GM18519 (cell line): ENCODE data around the gene BRMS1L.
"Not testable (repeated sequence)": the region's sequence is repeated elsewhere in the genome, so short reads cannot be mapped to it uniquely, and the experiment has no call there.

Experiments
- ATAC-seq: cut with Tn5 transposase; IDR thresholded peaks from one replicate; pipeline ENCODE4 v1.9.1; 2021; ENCODE audit warnings: mild to moderate bottlenecking, moderate library complexity; ENCODE audit not compliant: unreplicated experiment, low FRiP score

BRMS1L gene

GRCh38 chr14:35826218-35826951 is at the start of gene BRMS1L:
TSS of gene BRMS1L (plus strand) at chr14:35826338. CDS start at chr14:35826517, 179 bp downstream.
- peak; percentile 99 for ATAC-seq

- no peak for ATAC-seq
Measured at GRCh38 chr14:35776823-35777222, 49.3 kb upstream of the BRMS1L start.

- not testable (repeated sequence) for ATAC-seq
Measured at GRCh38 chr14:35777550-35777949, 48.6 kb upstream of the BRMS1L start.

GRCh38 chr14:35779368-35779767 is 46.8 kb upstream of the BRMS1L start:
- ATAC-seq: no peak

GRCh38 chr14:35783699-35784098 is 42.4 kb upstream of the BRMS1L start:
- ATAC-seq: no peak

DNA sequence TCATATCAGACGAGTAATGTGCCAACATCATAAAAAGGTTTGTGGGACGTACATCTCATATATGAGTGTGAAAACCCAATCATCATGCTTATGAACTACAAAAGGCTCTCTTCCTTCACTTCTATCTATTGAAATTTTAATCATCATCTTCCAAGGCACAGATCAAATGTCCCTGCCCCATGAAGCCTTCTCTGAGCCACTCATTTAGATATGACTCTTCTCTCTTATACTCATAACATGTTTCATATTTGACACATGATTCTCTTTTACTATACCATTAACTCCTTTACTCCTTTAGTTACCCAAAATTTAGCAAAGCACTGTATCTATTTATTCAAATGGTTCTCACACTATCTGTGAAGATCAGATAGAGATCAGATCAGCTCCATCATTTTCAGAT is 39.3 kb upstream of the BRMS1L start:
- no peak for ATAC-seq

- no peak for ATAC-seq
Measured at GRCh38 chr14:35789651-35790050, 36.5 kb upstream of the BRMS1L start.

DNA sequence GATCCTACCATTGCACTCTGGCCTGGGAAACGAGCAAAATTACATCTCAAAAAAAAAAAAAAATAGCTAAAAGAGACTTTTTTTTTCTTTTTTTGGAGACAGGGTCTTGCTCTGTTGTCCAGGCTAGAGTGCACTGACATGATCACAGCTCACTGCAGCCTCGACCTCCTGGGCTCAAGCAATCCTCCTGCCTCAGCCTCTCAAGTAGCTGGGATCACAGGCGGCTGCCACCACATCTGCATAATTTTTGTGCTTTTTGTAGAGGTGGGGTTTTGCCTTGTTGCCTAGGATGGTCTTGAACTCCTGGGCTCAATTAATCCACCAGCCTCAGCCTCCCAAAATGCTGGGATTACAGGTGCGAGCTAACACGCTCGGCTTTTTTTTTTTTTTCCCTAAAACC is 28.3 kb upstream of the BRMS1L start:
- no peak for ATAC-seq

DNA sequence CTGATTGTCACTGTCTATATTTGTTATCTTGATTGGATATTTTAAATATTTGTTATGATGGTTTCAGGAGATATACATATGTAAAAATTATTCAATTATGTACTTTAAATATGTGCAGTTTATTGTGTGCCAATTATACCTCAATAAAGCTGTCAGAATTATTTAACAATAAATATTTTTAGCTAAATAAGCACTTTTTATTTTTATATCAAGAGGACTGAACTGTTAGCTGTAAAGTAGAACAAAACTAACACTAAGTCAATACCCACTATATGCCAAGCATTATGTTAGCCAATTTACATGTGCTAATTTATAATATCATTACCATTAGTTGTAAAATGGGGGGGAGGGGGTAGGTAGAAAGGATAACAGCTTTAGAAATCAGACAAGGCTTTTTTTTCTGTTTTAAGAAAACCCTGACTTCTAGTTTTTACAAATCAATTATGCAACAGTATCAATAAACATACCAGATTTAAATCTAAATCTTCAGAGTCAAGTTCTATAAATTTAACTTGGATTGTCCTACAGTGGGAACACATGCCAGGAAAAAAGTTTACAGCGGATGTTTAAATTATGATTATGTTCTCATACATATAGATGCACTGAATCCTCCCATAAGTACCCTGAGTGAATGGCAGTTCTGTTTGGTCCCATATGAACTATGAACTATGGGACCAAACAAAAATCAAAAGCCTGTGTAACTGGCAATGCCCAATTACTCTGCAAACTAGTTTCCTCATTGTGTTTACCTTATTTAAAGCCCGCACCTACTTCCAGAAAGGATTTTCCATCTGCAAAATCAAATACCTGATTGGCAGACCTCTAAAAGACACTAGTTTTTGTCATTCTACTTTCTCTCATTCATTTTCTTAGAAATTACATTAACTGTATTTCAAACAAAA is 19.9 kb upstream of the BRMS1L start:
- no peak for ATAC-seq

DNA sequence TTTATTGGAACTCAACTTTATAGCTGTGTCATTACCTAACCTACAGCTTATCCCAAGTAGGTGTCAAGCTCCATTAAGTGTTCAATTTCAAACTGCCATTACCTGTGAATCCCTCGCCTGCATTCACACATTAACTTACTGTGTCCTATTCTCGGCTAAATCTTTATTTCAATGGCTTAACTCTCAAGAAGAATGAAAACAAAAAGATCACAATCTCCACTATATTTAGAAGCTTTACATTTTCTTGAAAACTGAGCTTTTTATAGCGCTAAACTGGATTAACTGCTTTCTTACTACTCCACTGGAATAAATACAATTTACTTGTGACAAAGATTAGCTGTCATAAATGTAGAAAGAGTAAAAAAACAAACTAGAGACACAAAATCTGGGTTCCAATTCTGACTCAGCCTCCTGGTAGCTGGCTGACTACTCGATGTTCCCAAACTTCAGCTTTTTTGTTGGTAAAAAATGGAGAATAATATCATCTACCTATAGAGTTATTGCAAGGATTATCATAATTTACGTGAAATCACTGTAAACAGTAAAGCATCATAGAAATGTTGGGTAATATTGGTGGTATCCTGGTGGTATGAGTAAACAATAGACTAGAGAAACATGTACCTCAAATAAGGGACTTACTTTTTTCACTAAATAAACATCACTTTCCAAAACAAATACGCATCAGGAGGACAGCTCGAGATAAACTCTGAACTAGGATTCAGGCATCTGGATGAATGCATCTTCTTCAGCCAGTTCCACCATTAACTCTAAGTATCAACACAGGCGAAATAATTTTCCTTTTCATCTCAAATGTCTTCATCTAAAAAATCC is 18.8 kb upstream of the BRMS1L start:
- ATAC-seq: no peak

- ATAC-seq: no peak
Measured at GRCh38 chr14:35808076-35808637, 18.0 kb upstream of the BRMS1L start.

DNA sequence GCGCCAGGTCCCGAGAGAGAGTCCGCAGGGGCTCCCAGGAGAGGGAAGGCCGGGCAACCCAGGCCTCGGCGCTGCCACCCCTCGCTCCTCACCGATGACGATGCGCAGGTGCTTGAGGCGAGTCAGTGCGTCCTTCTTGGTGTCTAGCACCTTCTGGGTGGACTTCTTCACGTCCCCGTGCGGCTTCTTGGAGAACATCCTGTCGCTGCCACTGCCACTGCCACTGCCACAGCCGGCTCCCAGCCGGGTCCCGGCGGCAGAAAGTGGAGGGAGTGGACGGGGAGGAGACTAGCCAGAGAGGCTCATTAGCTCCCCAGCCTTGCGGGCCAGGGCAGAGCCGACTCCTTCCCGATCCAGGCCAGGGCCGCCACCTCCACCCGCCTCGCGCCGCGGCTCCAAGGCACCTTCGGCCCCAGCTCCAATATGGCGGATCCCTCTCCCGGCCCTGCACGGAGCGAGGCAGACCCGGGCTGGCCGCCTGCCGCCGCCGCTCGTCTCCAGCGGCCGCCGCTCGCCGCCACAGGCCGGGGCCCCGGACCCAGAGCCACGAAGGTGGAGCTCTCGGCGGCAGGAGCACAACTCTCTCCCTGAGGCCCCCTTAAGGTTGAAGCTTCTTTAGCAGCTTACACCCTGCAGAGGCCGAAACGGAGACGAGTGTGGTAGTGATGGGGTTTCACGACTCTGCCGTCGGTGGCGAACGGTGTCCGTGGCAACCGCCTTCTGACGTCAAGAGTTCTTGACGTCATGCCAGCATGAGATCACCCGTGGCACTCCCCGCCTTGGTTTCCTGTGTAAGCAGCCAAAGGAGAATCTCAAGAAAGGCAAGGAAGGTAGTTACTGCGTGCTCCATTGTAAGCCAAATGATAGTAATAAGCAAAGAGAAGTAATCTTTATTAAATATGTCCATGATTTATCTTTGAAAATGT is 17.2 kb upstream of the BRMS1L start, which contains the start of gene RALGAPA1:
Gene RALGAPA1 (minus strand): TSS at position 658 of the 926 bp plus-strand sequence. CDS start 460 bp downstream, at position 198.
- peak; percentile 95 for ATAC-seq

- no peak for ATAC-seq
Measured at GRCh38 chr14:35809597-35809996, 16.5 kb upstream of the BRMS1L start.

- ATAC-seq: no peak
Measured at GRCh38 chr14:35810963-35811362, 15.2 kb upstream of the BRMS1L start.

DNA sequence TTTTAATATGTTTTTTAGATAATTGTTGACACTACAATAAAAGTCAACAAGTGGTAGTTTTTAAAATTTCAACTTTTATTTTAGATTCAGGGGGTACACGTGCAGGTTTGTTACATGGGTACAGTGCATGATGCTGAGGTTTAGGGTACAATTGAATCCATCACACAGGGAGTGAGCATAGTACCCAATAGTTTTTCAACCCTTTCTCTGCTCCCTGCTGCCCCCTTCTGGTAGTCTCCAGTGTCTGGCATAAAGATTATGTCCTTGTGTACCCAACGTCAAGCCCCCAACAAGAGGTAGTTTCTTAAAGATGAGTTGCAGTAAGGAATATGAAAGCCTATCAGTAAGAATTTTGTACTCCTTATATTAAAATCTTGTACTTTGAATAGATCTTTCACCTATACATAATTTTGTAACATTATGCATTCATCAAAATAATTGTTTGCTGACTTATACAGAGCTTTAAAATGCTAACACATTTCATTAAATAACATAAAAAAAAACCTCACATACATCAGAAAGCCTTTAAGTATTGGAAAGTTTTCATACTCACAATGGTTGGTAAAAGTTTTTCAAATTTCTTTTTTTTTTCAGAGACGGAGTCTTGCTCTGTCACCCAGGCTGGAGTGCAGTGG is 11.7 kb upstream of the BRMS1L start:
- ATAC-seq: no peak

DNA sequence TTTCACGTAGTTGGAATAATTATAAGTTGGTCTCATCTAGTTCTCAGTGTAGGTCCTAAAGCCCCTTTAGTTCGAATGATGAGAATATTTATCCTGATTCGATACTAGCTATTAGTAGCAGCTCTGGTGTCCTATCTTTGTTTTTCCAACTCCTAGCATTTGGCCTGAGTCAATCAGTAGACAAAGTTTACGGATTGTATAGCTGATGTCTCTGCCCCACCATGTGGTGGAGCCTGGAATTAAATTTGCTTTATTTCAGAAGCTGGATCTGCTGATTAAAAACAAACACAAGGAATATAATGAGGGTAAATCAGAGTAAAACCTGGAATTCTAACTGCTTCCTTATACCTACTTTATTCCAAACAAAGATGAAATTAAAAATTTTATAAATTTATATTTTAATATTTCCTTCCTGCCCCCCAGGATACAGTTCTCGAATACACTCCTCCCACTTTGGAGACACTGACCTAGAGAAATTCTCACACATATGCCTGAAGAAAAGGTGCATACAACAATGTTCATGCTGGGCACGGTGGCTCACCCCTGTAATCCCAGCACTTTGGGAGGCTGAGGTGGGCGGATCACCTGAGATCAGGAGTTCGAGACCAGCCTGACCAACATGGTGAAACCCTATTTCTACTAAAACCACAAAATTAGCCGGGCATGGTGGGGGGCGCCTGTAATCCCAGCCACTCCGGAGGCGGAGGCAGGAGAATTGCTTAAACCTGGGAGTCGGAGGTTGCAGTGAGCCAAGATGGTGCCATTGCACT is 7.6 kb upstream of the BRMS1L start:
- ATAC-seq: no peak

- ATAC-seq: no peak
Measured at GRCh38 chr14:35819591-35820540, 6.3 kb upstream of the BRMS1L start.
